Liver (tissue), 9 donors: ENCODE data around the gene SURF2. TPM values are rescaled to one million over a fixed set of nuclear protein-coding genes. Genes with fewer than 3 reads are reported as not detected.
"Not testable (repeated sequence)": the region's sequence is repeated elsewhere in the genome, so short reads cannot be mapped to it uniquely, and the experiment has no call there.

Source experiments
- DNase-seq: peaks from one replicate; pipeline ENCODE4 v3.0.0-alpha.2; 2017; ENCODE audit warnings: low spot score
- H3K27ac ChIP-seq, 2 donors: one replicate each; pipeline ENCODE4 v1.7.0; 2013; ENCODE audit warnings: inconsistent platforms in 2 of 2, low read length in 2 of 2, control low read depth in 1 of 2, low read depth in 1 of 2, mild to moderate bottlenecking in 1 of 2
- H3K27me3 ChIP-seq, 4 donors: one replicate each; pipeline versions ENCODE4 v1.6.1 to v1.7.0; 2013; ENCODE audit warnings: low read length in 3 of 4, inconsistent platforms in 1 of 4, mild to moderate bottlenecking in 1 of 4, moderate library complexity in 1 of 4; ENCODE audit not compliant: control insufficient read depth in 4 of 4, insufficient read depth in 4 of 4
- H3K36me3 ChIP-seq, 4 donors: one replicate each; pipeline versions ENCODE4 v1.6.1 to v1.7.0; 2013; ENCODE audit warnings: low read length in 3 of 4, mild to moderate bottlenecking in 3 of 4, low read depth in 1 of 4, moderate library complexity in 1 of 4; ENCODE audit not compliant: control insufficient read depth in 4 of 4, insufficient read depth in 3 of 4
- H3K4me1 ChIP-seq, 4 donors: one replicate each; pipeline versions ENCODE4 v1.6.1 to v1.7.0; 2013; ENCODE audit warnings: low read length in 3 of 4, mild to moderate bottlenecking in 3 of 4, moderate library complexity in 1 of 4; ENCODE audit not compliant: control insufficient read depth in 4 of 4, insufficient read depth in 4 of 4
- H3K4me3 ChIP-seq, 3 donors: one replicate each; pipeline versions ENCODE4 v1.6.1 to v1.7.0; 2013; ENCODE audit warnings: low read length in 3 of 3, control low read depth in 1 of 3, low read depth in 1 of 3, mild to moderate bottlenecking in 1 of 3
- H3K9ac ChIP-seq, 2 donors: one replicate each; pipeline ENCODE4 v1.7.0; 2013; ENCODE audit warnings: low read length in 2 of 2, mild to moderate bottlenecking in 2 of 2, moderate library complexity in 2 of 2, control low read depth in 1 of 2, low read depth in 1 of 2
- H3K9me3 ChIP-seq, 4 donors: one replicate each; pipeline versions ENCODE4 v1.6.1 to v1.7.0; 2013; ENCODE audit warnings: low read length in 3 of 4; ENCODE audit not compliant: control insufficient read depth in 4 of 4
- ATF3 ChIP-seq: IDR thresholded peaks from 2 replicates; pipeline ENCODE4 v1.6.1; 2016; ENCODE audit warnings: antibody characterized with exemption
- FOXA1 ChIP-seq: IDR thresholded peaks from 2 replicates; pipeline ENCODE4 v1.6.1; 2016; ENCODE audit warnings: antibody characterized with exemption
- FOXA2 ChIP-seq: IDR thresholded peaks from 2 replicates; pipeline ENCODE4 v1.6.1; 2016; ENCODE audit warnings: antibody characterized with exemption
- GABPA ChIP-seq, 2 donors: IDR thresholded peaks in 1 of 2; conservative IDR thresholded peaks in 1 of 2; 2 replicates each; pipeline ENCODE4 v1.6.1; 2016; ENCODE audit warnings: antibody characterized with exemption in 2 of 2, mild to moderate bottlenecking in 1 of 2, moderate library complexity in 1 of 2
- HNF4A ChIP-seq, 2 donors: conservative IDR thresholded peaks; 2 replicates each; pipeline ENCODE4 v1.6.1; 2016; ENCODE audit warnings: antibody characterized with exemption in 2 of 2, mild to moderate bottlenecking in 2 of 2
- HNF4G ChIP-seq: IDR thresholded peaks from 2 replicates; pipeline ENCODE4 v1.6.1; 2016; ENCODE audit warnings: antibody characterized with exemption
- JUND ChIP-seq, 2 donors: IDR thresholded peaks; 2 replicates each; pipeline ENCODE4 v1.6.1; 2016; ENCODE audit warnings: antibody characterized with exemption in 2 of 2
- NR2F2 ChIP-seq: IDR thresholded peaks from 2 replicates; pipeline ENCODE4 v1.6.1; 2016; ENCODE audit warnings: antibody characterized with exemption
- RAD21 ChIP-seq, 2 donors: IDR thresholded peaks; 2 replicates each; pipeline ENCODE4 v1.6.1; 2016; ENCODE audit warnings: antibody characterized with exemption in 2 of 2, mild to moderate bottlenecking in 2 of 2
- REST ChIP-seq: IDR thresholded peaks from 2 replicates; pipeline ENCODE4 v1.6.1; 2016; ENCODE audit warnings: antibody characterized with exemption, mild to moderate bottlenecking
- RXRA ChIP-seq, 2 donors: IDR thresholded peaks; 2 replicates each; pipeline ENCODE4 v1.6.1; 2017 to 2018; ENCODE audit warnings: antibody characterized with exemption in 2 of 2, mild to moderate bottlenecking in 1 of 2
- SP1 ChIP-seq: IDR thresholded peaks from 2 replicates; pipeline ENCODE4 v1.6.1; 2018; ENCODE audit warnings: antibody characterized with exemption, mild to moderate bottlenecking
- TAF1 ChIP-seq: conservative IDR thresholded peaks from 2 replicates; pipeline ENCODE4 v1.6.1; 2016; ENCODE audit warnings: antibody characterized with exemption, mild to moderate bottlenecking
- YY1 ChIP-seq: IDR thresholded peaks from 2 replicates; pipeline ENCODE4 v1.6.1; 2016; ENCODE audit warnings: antibody characterized with exemption, mild to moderate bottlenecking
- WGBS: extraction: QIAGEN DNeasy Blood & Tissue Kit; methylation state at CpG from one replicate; pipeline ENCODE4 v1.1.7; 2013; 5-methylcytosine and 5-hydroxymethylcytosine counted together
- polyA plus RNA-seq, 2 donors: library from polyadenylated mRNA; stranded (reverse) in 1 of 2; unstranded in 1 of 2; fragments of 200-250 nt in 1 of 2; fragments of >200 nt in 1 of 2; fragmentation: Nextera tagmentation in 1 of 2; extraction: Ambion mirVana in 1 of 2; gene quantifications; one replicate each; pipeline versions ENCODE4 v1.2.1 to v1.2.3, GENCODE V29; 2013 to 2015
- total RNA-seq, 2 donors: library from RNA; depleted of rRNA; stranded (reverse); fragments of >200 nt; gene quantifications; one replicate each; pipeline ENCODE4 v1.2.3, GENCODE V29; 2014
- TF ChIP-seq, protein P1 (sequence below): fragments of 150-350 bp; IDR thresholded peaks from 2 replicates; pipeline ENCODE4 v1.5.1; 2017; ENCODE audit warnings: improper control_type of control experiment, low read depth, low read length; ENCODE audit not compliant: missing input control
- donor health status: healthy.
- donor health status: healthy.
- donor health status: healthy.
- donor health status: healthy.
- donor health status: healthy.

The SURF2 gene
- total and polyA plus RNA-seq, 4 donors: 6.0 to 15.8 (median 13.7) TPM

- H3K36me3 ChIP-seq: no peaks in the 10 kb centered on the region
- no peak overlapping the region for H3K27ac ChIP-seq
- no peak overlapping the region for H3K4me3 ChIP-seq
- no peak overlapping the region for H3K9ac ChIP-seq
- no peaks in the 10 kb centered on the region for H3K4me1 ChIP-seq
- TF ChIP-seq RAD21 (IDR thresholded peaks at IDR 0.05) (no peak), GABPA (IDR thresholded peaks at IDR 0.05 in 1 of 2, conservative IDR thresholded peaks at IDR 0.05 in 1 of 2) (no peak), NR2F2 (no peak), FOXA2 (no peak), HNF4A (conservative IDR thresholded peaks at IDR 0.05) (no peak), REST (no peak), YY1 (no peak), RXRA (IDR thresholded peaks at IDR 0.05) (no peak), TAF1 (no peak)
- DNase-seq: no peak
- WGBS: 75% methylated on average over 2 of the region's 2 CpGs
- H3K9me3 ChIP-seq: no peaks in the 10 kb centered on the region
- no peaks in the 10 kb centered on the region for H3K27me3 ChIP-seq
Observed at GRCh38 chr9:133315997-133316396, 40.4 kb upstream of the SURF2 start.

- 85% methylated on average over 13 of the region's 13 CpGs for WGBS
- H3K9me3 ChIP-seq, H3K4me3 ChIP-seq, H3K36me3 ChIP-seq, H3K9ac ChIP-seq, H3K4me1 ChIP-seq, DNase-seq, H3K27me3 ChIP-seq, H3K27ac ChIP-seq: not testable (repeated sequence)
Observed at GRCh38 chr9:133317551-133317950, 38.8 kb upstream of the SURF2 start.

DNA sequence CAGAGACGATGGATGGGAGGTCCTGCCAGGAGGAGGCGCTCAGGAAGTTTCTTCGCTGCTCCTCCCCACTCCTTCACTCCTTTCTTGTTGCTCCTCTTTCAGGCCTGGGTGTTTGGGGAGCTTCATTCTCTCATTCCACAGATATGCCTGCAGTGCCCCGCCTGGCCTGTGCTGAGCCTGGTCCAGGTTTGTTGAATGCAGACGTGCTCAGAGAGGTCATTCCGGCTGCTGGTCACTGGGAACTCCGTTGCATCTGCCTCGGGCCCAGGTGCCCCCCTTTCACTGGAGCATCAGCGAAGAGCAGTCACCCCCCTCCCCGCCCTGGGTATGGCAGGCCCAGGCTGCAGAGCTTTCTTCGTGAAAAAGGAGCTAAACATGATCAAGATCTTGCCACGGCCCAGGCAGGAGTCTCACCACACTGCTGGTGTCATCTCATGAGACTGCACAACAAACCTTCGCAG is 35.9 kb upstream of the SURF2 start:
- DNase-seq: no peak
- H3K9me3 ChIP-seq: no peaks in the 10 kb centered on the region
- H3K4me3 ChIP-seq: no peak overlapping the region
- 90% methylated on average over 13 of the region's 13 CpGs for whole genome bisulfite sequencing
- no peaks in the 10 kb centered on the region for H3K36me3 ChIP-seq
- H3K27ac ChIP-seq: no peak overlapping the region
- no peak for TF ChIP-seq FOXA1
- TF ChIP-seq HNF4A (conservative IDR thresholded peaks at IDR 0.05): no peak
- TF ChIP-seq YY1: no peak
- no peak for TF ChIP-seq HNF4G
- TF ChIP-seq SP1: no peak
- no peak for TF ChIP-seq NR2F2
- no peak for TF ChIP-seq REST
- TF ChIP-seq, protein P1, sequence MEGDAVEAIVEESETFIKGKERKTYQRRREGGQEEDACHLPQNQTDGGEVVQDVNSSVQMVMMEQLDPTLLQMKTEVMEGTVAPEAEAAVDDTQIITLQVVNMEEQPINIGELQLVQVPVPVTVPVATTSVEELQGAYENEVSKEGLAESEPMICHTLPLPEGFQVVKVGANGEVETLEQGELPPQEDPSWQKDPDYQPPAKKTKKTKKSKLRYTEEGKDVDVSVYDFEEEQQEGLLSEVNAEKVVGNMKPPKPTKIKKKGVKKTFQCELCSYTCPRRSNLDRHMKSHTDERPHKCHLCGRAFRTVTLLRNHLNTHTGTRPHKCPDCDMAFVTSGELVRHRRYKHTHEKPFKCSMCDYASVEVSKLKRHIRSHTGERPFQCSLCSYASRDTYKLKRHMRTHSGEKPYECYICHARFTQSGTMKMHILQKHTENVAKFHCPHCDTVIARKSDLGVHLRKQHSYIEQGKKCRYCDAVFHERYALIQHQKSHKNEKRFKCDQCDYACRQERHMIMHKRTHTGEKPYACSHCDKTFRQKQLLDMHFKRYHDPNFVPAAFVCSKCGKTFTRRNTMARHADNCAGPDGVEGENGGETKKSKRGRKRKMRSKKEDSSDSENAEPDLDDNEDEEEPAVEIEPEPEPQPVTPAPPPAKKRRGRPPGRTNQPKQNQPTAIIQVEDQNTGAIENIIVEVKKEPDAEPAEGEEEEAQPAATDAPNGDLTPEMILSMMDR: no peak
- no peak for TF ChIP-seq ATF3
- TF ChIP-seq JUND (IDR thresholded peaks at IDR 0.05): no peak
- no peak for TF ChIP-seq FOXA2
- H3K27me3 ChIP-seq: no peaks in the 10 kb centered on the region
- H3K9ac ChIP-seq: no peak overlapping the region
- H3K4me1 ChIP-seq: no peaks in the 10 kb centered on the region
